ENCODE measurements around the gene APOB. TPM values are rescaled to one million over a fixed set of nuclear protein-coding genes. Genes with fewer than 3 reads are reported as not detected.

Gene APOB
- total RNA-seq, 1 donor = under 0.01 TPM

DNA sequence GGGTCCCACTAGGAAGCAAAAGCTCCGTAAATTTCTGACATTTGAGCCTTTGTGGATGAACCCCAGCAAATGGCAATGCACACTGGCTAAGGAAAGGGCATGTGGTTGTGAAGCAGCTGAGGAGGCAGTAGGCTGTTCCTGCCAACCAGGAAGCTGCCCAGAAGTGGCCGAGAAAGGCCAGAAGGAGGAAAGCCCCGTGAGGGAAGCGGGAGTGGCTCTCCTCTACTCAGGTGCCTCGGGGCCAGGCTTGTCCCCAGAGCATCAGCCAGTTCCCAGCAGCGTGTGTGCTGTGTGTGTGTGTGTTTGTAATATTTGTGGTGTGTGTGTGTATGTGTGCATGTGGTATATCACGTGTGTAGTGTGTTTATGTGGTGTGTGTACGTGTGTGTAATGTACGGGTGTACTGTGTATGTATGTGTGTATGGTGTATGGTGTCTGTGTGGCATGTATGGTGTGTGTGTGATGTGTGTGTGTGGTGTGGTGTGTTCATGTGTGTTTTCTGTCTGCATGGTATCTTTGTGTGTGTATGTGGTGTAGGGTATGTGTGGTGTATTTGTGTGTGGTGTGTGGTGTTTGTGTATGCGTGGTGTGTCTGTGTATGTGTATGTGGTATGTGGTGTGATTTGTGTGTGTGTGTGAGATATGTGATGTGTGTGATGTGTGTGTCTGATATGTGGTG lies 90.6 kb downstream of the APOB start:
- no peak overlapping the region for H3K4me3 ChIP-seq (ENCODE audit: low read depth, low read length)
- DNase-seq (ENCODE audit: low read depth) = no peak
- no peak for TF ChIP-seq CTCF (IDR thresholded peaks at IDR 0.05; ENCODE audit: insufficient read depth, low read length)

Other genes with a start within 250 kb of the APOB start
- 7.4 and 21.8 TPM in 2 replicates for gene LDAH, start 221.0 kb downstream of the APOB start, total RNA-seq (ENCODE audit: low replicate concordance)
- not detected in 2 replicates for gene TDRD15, start 79.9 kb upstream of the APOB start, total RNA-seq (ENCODE audit: low replicate concordance)

Data from fibroblast of the aortic adventitia (primary cell).